Measurements from ENCODE around the gene PCCA. TPM values are rescaled to one million over a fixed set of nuclear protein-coding genes. Genes with fewer than 3 reads are reported as not detected.

Gene PCCA
- total RNA-seq, 3 donors from 2014 or later: 55.7 to 98.6 (median 70.5) TPM

GRCh38 chr13:100051070-100051469 is 37.8 kb upstream of the PCCA start:
- no peak for TF ChIP-seq CTCF (IDR thresholded peaks at IDR 0.05)
- intact Hi-C loops (cut with DNase I, micrococcal nuclease): no loop called here
- Histone ChIP-seq H3K4me1 (ENCODE audit: low read depth) (no peaks in the 10 kb centered on the region), H3K36me3 (ENCODE audit: low read depth) (no peaks in the 10 kb centered on the region), H3K9me3 (no peaks in the 10 kb centered on the region), H3K4me3 (no peak overlapping the region)
- ATAC-seq (no peak), DNase-seq (no peak)

- no peak overlapping the region for H3K4me3 ChIP-seq
- DNase-seq: no peak
- H3K4me1 ChIP-seq (ENCODE audit: low read depth): no peaks in the 10 kb centered on the region
- TF ChIP-seq CTCF (IDR thresholded peaks at IDR 0.05): no peak
- intact Hi-C loops (cut with DNase I, micrococcal nuclease): no loop called here
- no peak for ATAC-seq
- peaks cover 5% of the 10 kb centered on the region for H3K9me3 ChIP-seq
- no peaks in the 10 kb centered on the region for H3K36me3 ChIP-seq (ENCODE audit: low read depth)
These were observed 29.1 kb upstream of the PCCA start for GRCh38 chr13:100059827-100060226.

GRCh38 chr13:100063333-100063732 is 25.6 kb upstream of the PCCA start:
- Histone ChIP-seq H3K4me3 (no peak overlapping the region), H3K9me3 (peaks cover 5% of the 10 kb centered on the region), H3K4me1 (ENCODE audit: low read depth) (no peaks in the 10 kb centered on the region), H3K36me3 (ENCODE audit: low read depth) (no peaks in the 10 kb centered on the region)
- DNase-seq: no peak
- intact Hi-C loops (cut with DNase I, micrococcal nuclease): no loop called here
- TF ChIP-seq CTCF (IDR thresholded peaks at IDR 0.05): no peak
- no peak for ATAC-seq

GRCh38 chr13:100063906-100064305 is 25.0 kb upstream of the PCCA start:
- peaks cover 5% of the 10 kb centered on the region for H3K9me3 ChIP-seq
- no peak overlapping the region for H3K4me3 ChIP-seq
- intact Hi-C loops (cut with DNase I, micrococcal nuclease): no loop called here
- TF ChIP-seq CTCF (IDR thresholded peaks at IDR 0.05): no peak
- DNase-seq (no peak), ATAC-seq (no peak)
- no peaks in the 10 kb centered on the region for H3K36me3 ChIP-seq (ENCODE audit: low read depth)
- H3K4me1 ChIP-seq (ENCODE audit: low read depth): no peaks in the 10 kb centered on the region

GRCh38 chr13:100068133-100068931 is 20.6 kb upstream of the PCCA start:
- Histone ChIP-seq H3K9me3 (no peaks in the 10 kb centered on the region), H3K36me3 (ENCODE audit: low read depth) (no peaks in the 10 kb centered on the region), H3K4me3 (no peak overlapping the region), H3K4me1 (ENCODE audit: low read depth) (no peaks in the 10 kb centered on the region)
- ATAC-seq: no peak
- TF ChIP-seq CTCF (IDR thresholded peaks at IDR 0.05): no peak
- no peak for DNase-seq
- intact Hi-C loops (cut with DNase I, micrococcal nuclease): no loop called here

Measured in mucosa of descending colon (tissue), 3 donors.